ENCODE data around the gene RAB10.

- TF ChIP-seq ZNF563 (CRISPR knock-in tag; IDR thresholded peaks at IDR 0.05) (no peak), ZNF33A (CRISPR knock-in tag; IDR thresholded peaks at IDR 0.05; ENCODE audit: borderline replicate concordance) (no peak), CC2D1A (CRISPR knock-in tag; IDR thresholded peaks at IDR 0.05) (no peak), U2AF2 (IDR thresholded peaks at IDR 0.05; ENCODE audit: low read depth, low read length) (no peak)
- TF ChIP-seq, protein P1, sequence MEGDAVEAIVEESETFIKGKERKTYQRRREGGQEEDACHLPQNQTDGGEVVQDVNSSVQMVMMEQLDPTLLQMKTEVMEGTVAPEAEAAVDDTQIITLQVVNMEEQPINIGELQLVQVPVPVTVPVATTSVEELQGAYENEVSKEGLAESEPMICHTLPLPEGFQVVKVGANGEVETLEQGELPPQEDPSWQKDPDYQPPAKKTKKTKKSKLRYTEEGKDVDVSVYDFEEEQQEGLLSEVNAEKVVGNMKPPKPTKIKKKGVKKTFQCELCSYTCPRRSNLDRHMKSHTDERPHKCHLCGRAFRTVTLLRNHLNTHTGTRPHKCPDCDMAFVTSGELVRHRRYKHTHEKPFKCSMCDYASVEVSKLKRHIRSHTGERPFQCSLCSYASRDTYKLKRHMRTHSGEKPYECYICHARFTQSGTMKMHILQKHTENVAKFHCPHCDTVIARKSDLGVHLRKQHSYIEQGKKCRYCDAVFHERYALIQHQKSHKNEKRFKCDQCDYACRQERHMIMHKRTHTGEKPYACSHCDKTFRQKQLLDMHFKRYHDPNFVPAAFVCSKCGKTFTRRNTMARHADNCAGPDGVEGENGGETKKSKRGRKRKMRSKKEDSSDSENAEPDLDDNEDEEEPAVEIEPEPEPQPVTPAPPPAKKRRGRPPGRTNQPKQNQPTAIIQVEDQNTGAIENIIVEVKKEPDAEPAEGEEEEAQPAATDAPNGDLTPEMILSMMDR (CRISPR knock-in tag; IDR thresholded peaks at IDR 0.05), result no peak
- TF ChIP-seq, protein P2, sequence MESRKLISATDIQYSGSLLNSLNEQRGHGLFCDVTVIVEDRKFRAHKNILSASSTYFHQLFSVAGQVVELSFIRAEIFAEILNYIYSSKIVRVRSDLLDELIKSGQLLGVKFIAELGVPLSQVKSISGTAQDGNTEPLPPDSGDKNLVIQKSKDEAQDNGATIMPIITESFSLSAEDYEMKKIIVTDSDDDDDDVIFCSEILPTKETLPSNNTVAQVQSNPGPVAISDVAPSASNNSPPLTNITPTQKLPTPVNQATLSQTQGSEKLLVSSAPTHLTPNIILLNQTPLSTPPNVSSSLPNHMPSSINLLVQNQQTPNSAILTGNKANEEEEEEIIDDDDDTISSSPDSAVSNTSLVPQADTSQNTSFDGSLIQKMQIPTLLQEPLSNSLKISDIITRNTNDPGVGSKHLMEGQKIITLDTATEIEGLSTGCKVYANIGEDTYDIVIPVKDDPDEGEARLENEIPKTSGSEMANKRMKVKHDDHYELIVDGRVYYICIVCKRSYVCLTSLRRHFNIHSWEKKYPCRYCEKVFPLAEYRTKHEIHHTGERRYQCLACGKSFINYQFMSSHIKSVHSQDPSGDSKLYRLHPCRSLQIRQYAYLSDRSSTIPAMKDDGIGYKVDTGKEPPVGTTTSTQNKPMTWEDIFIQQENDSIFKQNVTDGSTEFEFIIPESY (CRISPR knock-in tag; IDR thresholded peaks at IDR 0.05), result no peak
Measured at GRCh38 chr2:26139269-26140183, 105.6 kb downstream of the RAB10 start.

Measured in HepG2 (cell line).